GM20431 (cell line): ENCODE data around the gene TOR3A.
"Not testable (repeated sequence)": the region's sequence is repeated elsewhere in the genome, so short reads cannot be mapped to it uniquely, and the experiment has no call there.

Experiments
- in situ Hi-C: fragments of 300-500 bp; cut with MseI, MboI; formaldehyde crosslinking; loops from one replicate; pipeline ENCODE4 v1.15.0; 2020; ENCODE audit warnings: low sequenced_read_pairs; ENCODE audit not compliant: unreplicated experiment

TOR3A gene

GRCh38 chr1:179081687-179082332 is at the start of gene TOR3A:
Gene TOR3A (plus strand): TSS chr1:179082070. CDS start chr1:179082129, 59 bp downstream.
- in situ Hi-C loops, result loop anchor here (25.0 kb wide), 1 partner anchor 280 kb away; the partner anchor contains the start of gene AXDND1

- in situ Hi-C loops, result no loop called here
Observed at GRCh38 chr1:179034720-179035119, 47.1 kb upstream of the TOR3A start.

GRCh38 chr1:179036844-179037465 is 44.9 kb upstream of the TOR3A start:
- in situ Hi-C loops, result no loop called here

- in situ Hi-C loops, result no loop called here
Observed at GRCh38 chr1:179038528-179039281, 43.2 kb upstream of the TOR3A start.

- in situ Hi-C loops, result not testable (repeated sequence)
Observed at GRCh38 chr1:179039502-179040174, 42.2 kb upstream of the TOR3A start.

- in situ Hi-C loops, result not testable (repeated sequence)
Observed at GRCh38 chr1:179040175-179040551, 41.7 kb upstream of the TOR3A start.

GRCh38 chr1:179042087-179042486 is 39.8 kb upstream of the TOR3A start:
- in situ Hi-C loops, result no loop called here

- in situ Hi-C loops, result no loop called here
Observed at GRCh38 chr1:179042700-179043099, 39.2 kb upstream of the TOR3A start.

- in situ Hi-C loops, result no loop called here
Observed at GRCh38 chr1:179043266-179043665, 38.6 kb upstream of the TOR3A start.

- in situ Hi-C loops, result no loop called here
Observed at GRCh38 chr1:179043907-179044306, 38.0 kb upstream of the TOR3A start.

- in situ Hi-C loops, result no loop called here
Observed at GRCh38 chr1:179046808-179047635, 34.8 kb upstream of the TOR3A start.

- in situ Hi-C loops, result no loop called here
Observed at GRCh38 chr1:179047636-179047997, 34.3 kb upstream of the TOR3A start.

- in situ Hi-C loops, result no loop called here
Observed at GRCh38 chr1:179048339-179049124, 33.3 kb upstream of the TOR3A start.

GRCh38 chr1:179052776-179053175 is 29.1 kb upstream of the TOR3A start:
- in situ Hi-C loops, result no loop called here

GRCh38 chr1:179053486-179053885 is 28.4 kb upstream of the TOR3A start:
- in situ Hi-C loops, result no loop called here

GRCh38 chr1:179055937-179056336 is 25.9 kb upstream of the TOR3A start:
- in situ Hi-C loops, result no loop called here

- in situ Hi-C loops, result no loop called here
Observed at GRCh38 chr1:179058487-179059483, 23.1 kb upstream of the TOR3A start.
